ENCODE results near the gene RUNX3.

- TF ChIP-seq CTCF (conservative IDR thresholded peaks at IDR 0.05; ENCODE audit: low read depth, low read length), result no peak
- no peak for TF ChIP-seq EZH2 (IDR thresholded peaks at IDR 0.05; ENCODE audit: borderline replicate concordance, low read depth, low read length, poor library complexity, severe bottlenecking)
Measured at GRCh38 chr1:24901791-24902470, 28.1 kb downstream of the RUNX3 start.
